Retina (tissue), 1 donor: ENCODE data around the gene KRT33A.

Source experiments
- DNase-seq: peaks from one replicate; pipeline ENCODE4 v3.0.0-alpha.2; 2016

KRT33A gene

GRCh38 chr17:41301204-41301790, 49.3 kb downstream of the KRT33A start:
- no peak for DNase-seq

GRCh38 chr17:41298458-41299135, 52.0 kb downstream of the KRT33A start:
- DNase-seq: no peak

GRCh38 chr17:41296846-41297245, 53.8 kb downstream of the KRT33A start:
- no peak for DNase-seq
